ENCODE measurements around the gene PDE4D. TPM values are rescaled to one million over a fixed set of nuclear protein-coding genes. Genes with fewer than 3 reads are reported as not detected.
A peak's percentile ranks its signal among the peaks of the same experiment; 100 is the strongest.

Gene PDE4D
- total RNA-seq, 1 donor from 2014 or later: 11.8 TPM

DNA sequence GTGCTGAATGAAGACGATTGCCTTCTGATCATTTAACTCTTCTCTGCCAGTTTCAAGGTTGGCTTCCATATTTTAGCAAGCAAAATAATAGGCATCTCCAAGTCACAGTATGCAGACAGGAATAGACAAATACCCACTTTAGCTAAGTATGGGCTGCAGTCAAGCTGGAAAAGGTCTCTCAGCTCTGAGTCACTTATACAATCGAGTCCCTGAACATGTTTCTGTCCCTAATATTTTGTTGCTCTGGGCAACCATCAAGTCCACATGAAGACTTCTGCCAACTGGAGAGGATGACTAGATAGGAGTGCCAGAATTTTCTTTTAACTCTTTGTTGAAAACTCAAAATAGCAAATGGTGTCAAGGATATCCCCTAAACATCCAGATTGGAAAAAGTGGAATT lies 735.4 kb downstream of the PDE4D start:
- Mint-ChIP-seq H3K27ac (ENCODE audit: unreplicated experiment) (no peak overlapping the region), H3K36me3 (ENCODE audit: low read depth) (no peaks in the 10 kb centered on the region), H3K27me3 (ENCODE audit: low read depth) (no peaks in the 10 kb centered on the region), H3K4me1 (no peaks in the 10 kb centered on the region), H3K9me3 (no peaks in the 10 kb centered on the region), H3K4me3 (no peak overlapping the region)
- no peak for DNase-seq (ENCODE audit: low read depth, low spot score)
- TF ChIP-seq, protein P1, sequence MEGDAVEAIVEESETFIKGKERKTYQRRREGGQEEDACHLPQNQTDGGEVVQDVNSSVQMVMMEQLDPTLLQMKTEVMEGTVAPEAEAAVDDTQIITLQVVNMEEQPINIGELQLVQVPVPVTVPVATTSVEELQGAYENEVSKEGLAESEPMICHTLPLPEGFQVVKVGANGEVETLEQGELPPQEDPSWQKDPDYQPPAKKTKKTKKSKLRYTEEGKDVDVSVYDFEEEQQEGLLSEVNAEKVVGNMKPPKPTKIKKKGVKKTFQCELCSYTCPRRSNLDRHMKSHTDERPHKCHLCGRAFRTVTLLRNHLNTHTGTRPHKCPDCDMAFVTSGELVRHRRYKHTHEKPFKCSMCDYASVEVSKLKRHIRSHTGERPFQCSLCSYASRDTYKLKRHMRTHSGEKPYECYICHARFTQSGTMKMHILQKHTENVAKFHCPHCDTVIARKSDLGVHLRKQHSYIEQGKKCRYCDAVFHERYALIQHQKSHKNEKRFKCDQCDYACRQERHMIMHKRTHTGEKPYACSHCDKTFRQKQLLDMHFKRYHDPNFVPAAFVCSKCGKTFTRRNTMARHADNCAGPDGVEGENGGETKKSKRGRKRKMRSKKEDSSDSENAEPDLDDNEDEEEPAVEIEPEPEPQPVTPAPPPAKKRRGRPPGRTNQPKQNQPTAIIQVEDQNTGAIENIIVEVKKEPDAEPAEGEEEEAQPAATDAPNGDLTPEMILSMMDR (conservative IDR thresholded peaks at IDR 0.05): no peak

GRCh38 chr5:59157068-59157467 lies 736.5 kb downstream of the PDE4D start:
- Mint-ChIP-seq H3K9me3 (no peaks in the 10 kb centered on the region), H3K27me3 (ENCODE audit: low read depth) (no peaks in the 10 kb centered on the region), H3K27ac (ENCODE audit: unreplicated experiment) (no peak overlapping the region), H3K4me1 (peaks cover 4% of the 10 kb centered on the region), H3K36me3 (ENCODE audit: low read depth) (no peaks in the 10 kb centered on the region), H3K4me3 (no peak overlapping the region)
- no peak for DNase-seq (ENCODE audit: low read depth, low spot score)
- TF ChIP-seq, protein P1 (conservative IDR thresholded peaks at IDR 0.05): no peak

DNA sequence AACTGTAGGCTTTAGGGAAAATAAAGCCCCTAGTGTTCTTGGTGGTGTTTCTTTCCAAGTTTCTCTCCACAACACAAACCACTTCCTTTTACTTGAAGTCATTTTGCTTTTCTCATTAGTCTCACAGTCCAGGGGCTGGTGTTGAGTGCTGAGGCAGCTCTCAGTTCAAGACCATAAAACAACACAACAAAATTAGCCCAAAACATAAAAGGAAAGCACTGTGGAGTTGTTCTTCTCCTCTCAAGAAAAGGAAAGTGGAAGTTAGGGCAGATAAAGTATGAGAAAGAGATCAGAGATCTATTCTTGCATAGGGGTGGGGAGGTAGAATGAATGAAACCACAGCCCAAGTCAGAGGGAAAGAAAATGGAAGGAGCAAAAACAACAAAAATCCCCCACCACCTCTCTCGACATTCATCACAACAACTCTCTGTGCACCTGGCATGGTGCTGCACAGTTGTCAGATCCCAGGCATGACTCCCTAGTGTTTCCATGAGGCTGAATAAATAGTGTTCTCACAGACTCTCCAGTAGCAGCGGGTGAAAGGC lies 740.8 kb downstream of the PDE4D start:
- Mint-ChIP-seq H3K4me1 (peaks cover 4% of the 10 kb centered on the region), H3K27me3 (ENCODE audit: low read depth) (no peaks in the 10 kb centered on the region), H3K36me3 (ENCODE audit: low read depth) (no peaks in the 10 kb centered on the region), H3K27ac (ENCODE audit: unreplicated experiment) (no peak overlapping the region), H3K9me3 (no peaks in the 10 kb centered on the region), H3K4me3 (no peak overlapping the region)
- TF ChIP-seq, protein P1 (conservative IDR thresholded peaks at IDR 0.05): no peak
- no peak for DNase-seq (ENCODE audit: low read depth, low spot score)

- Mint-ChIP-seq H3K27ac (ENCODE audit: unreplicated experiment) (peak overlapping the region; percentile 36), H3K4me1 (peaks cover 4% of the 10 kb centered on the region), H3K36me3 (ENCODE audit: low read depth) (no peaks in the 10 kb centered on the region), H3K4me3 (no peak overlapping the region), H3K27me3 (ENCODE audit: low read depth) (no peaks in the 10 kb centered on the region), H3K9me3 (no peaks in the 10 kb centered on the region)
- DNase-seq (ENCODE audit: low read depth, low spot score): no peak
- TF ChIP-seq, protein P1 (conservative IDR thresholded peaks at IDR 0.05): no peak
Measured at GRCh38 chr5:59151162-59151889, 742.2 kb downstream of the PDE4D start.

- Mint-ChIP-seq H3K9me3 (no peaks in the 10 kb centered on the region), H3K4me3 (no peak overlapping the region), H3K27ac (ENCODE audit: unreplicated experiment) (no peak overlapping the region), H3K4me1 (peaks cover 4% of the 10 kb centered on the region), H3K27me3 (ENCODE audit: low read depth) (no peaks in the 10 kb centered on the region), H3K36me3 (ENCODE audit: low read depth) (no peaks in the 10 kb centered on the region)
- DNase-seq (ENCODE audit: low read depth, low spot score): no peak
- TF ChIP-seq, protein P1 (conservative IDR thresholded peaks at IDR 0.05): no peak
Measured at GRCh38 chr5:59149827-59150226, 743.7 kb downstream of the PDE4D start.
